ENCODE results near the gene EHMT1. TPM values are rescaled to one million over a fixed set of nuclear protein-coding genes. Genes with fewer than 3 reads are reported as not detected.

Gene EHMT1
- total and polyA plus RNA-seq, 2 of the 8 experiments (the other 6 are each of a cell fraction or from before 2014, with no cell fraction given) = 95.7 to 163 TPM

GRCh38 chr9:137865581-137866145 is 246.9 kb downstream of the EHMT1 start (continued):
- TF ChIP-seq BCL11A (IDR thresholded peaks at IDR 0.05; ENCODE audit: low read depth in 2 of 2, low read length in 2 of 2) = no peak

Data from H1 (cell line).